ENCODE data around the gene RAB11A.

The RAB11A gene

DNA sequence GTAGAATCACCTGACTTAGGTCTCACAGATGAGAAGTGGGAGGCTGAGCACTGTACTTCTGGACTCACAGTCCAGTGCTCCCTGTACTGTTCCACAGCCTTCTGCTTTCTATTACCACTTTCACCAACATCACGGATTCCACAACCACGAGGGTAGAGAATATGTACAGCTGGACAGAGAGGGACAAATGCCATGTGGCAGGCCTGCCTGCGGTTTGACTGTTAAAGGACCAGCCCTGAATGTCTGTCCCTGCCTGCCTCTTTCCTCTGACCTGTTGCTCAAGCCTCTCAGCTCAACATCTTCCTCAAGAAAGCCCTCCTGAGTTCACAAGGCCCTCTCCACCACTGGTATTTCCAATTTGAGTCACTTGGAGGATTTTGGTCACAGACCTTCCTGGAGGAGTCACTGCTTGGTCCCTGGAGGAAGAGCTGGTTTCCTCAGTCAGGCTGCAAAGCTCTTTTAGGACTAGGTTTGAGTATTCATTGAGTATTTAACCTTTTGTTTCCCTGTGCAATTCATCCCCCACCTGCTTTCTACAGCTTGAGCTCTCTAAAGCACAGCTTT lies 49.1 kb downstream of the RAB11A start:
- DNase-seq: no peak

DNA sequence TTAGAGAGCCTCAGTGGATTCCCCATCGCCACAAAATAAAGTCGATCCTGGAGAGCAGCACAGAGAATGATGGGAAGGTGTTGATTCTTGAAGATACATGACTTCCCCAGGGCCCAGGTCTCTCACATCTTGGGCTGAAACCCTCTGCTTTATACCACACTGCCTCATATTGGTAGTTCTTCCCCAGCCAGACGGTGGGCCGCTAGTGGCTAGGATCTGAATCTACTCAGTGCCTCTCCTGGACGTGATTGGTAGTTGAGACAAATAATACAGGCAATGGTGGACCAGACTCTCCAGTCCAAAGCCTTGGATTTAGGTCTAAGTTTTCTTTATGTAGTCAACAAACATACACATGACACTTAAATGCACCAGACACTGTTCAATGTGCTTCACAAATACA lies 49.7 kb downstream of the RAB11A start:
- no peak for DNase-seq

DNA sequence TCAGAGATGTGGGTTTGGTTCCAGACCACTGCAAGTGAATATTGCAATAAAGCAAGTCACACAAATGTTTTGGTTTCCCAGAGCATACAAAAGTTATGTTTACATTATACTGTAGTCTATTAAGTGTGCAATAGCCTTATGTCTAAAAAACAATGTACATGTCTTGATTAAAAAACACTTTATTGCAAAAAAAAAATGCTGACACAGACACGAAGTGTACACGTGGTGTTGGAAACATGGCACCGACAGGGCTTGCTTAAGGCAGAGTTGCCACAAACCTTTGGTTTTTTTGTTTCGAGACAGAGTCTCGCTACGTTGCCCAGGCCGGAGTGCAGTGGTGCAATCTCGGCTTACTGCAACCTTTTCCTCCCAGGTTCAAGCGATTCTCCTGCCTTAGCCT lies 50.1 kb downstream of the RAB11A start:
- no peak for DNase-seq

DNA sequence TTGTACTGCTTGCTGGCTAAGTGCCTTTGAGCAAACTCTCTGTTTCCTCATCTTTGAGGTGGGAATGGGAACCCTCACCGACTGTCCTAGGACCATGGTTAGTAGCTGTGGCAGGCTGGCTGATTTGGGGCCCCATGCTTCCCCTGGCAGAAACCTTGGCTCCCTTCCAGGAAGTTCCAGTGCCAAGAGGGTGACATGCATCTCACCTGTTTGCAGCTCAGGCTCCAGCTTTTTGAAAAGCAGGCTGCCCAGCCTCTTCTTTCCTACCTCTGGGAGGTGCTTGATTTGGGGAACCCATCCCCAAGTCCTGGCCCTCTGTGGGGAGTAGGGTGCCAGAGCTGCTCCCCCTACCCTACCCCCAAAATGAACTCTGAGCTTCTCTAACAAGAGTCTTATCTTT lies 50.8 kb downstream of the RAB11A start:
- no peak for DNase-seq

DNA sequence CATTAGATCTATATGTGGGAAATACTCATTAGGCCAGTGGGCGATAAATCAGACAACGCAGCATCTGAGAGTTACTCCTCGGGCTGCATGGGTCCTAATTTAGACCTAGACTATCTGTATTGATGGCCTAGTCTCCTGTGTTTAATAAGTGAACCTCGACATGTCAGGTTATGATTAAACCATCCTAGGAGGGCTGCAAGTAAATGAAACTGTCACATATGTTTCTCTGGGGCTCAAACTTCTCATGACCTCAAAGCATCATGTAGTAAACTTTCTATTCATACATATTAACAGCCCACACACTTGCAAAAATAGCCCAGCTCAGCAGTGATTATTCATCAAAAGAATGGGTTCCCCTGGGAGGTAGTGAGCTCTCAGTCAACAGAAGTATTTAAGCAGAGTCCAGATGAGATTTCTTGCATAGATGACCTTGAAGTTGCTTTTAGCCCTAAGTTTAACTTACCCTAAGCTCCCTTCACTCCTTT lies 51.6 kb downstream of the RAB11A start:
- DNase-seq: no peak

DNA sequence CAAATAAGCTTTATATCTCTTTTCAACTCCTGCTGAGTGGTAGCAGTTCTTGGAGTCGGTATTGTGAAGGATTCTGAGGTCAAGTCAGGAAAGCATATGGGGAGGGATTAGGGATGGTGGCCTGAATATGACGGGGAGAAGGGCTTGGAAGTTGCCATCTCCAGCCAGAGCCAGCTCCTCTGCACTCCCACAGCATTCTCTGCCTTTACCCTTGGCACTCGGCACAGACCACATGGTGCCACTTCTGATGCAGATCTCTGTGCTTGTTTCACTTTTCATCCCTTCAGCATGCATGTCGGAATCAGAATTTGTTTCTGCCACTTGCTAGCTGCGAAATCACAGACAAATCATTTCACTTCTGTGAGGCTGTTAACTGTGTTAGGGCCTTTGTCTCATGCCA lies 52.5 kb downstream of the RAB11A start:
- no peak for DNase-seq

DNA sequence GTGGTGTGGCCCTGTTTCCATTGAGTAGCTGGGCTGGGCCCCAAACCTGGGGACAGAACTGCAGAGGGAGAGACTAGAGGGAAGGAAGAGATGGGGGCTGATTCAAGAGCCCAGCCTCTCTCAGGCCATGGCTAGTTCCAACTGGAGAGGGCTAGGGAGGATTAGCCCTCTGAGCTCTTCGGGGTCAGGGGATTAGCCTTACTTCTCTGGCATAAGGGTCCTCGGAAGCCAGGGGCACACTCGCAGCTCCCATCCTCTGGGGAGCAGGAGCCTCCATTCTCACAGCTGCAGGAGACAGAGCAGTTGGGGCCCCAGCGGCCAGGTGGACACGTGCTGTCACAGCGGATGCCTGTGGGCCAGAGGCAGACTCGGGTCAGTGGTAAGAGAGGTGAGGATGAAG lies 53.3 kb downstream of the RAB11A start:
- no peak for DNase-seq

DNA sequence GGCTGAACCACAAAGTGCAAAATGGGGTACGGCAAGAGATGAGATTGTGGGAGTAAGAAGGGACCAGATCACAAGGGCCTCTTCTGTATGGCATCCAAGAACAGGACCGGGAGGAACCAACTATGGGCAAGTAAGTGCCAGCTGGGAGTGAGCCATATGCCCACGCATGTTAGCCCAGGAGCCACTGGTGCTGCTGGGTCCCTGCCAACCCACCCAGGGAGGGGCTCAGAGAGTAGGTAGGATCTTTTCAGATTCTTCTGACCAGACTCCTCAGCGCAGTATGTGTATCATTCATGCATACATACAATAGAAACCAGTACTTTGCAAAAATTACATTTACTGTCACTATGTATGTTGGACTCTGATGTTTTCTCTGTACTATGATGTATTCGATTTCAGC lies 54.0 kb downstream of the RAB11A start:
- no peak for DNase-seq

DNA sequence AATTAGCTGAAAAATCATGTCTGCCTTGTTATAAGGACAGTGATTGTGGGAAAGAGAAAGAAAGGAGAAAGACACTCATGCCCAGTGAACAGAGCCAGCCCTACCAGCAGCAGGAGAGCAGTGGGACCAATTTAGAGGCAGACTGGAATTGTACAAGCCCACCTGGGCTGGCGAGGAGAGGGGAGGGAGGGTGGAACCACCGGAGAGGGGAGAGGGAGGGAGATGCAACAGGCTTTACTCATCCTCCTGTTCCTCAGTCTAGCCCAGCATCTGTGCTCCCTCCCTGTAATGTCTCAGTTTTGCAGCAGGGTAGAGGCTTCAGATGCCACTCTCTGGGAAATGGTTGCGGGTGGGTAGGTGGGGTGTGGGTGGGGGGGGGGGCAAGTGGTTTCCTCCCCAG lies 54.7 kb downstream of the RAB11A start:
- no peak for DNase-seq

DNA sequence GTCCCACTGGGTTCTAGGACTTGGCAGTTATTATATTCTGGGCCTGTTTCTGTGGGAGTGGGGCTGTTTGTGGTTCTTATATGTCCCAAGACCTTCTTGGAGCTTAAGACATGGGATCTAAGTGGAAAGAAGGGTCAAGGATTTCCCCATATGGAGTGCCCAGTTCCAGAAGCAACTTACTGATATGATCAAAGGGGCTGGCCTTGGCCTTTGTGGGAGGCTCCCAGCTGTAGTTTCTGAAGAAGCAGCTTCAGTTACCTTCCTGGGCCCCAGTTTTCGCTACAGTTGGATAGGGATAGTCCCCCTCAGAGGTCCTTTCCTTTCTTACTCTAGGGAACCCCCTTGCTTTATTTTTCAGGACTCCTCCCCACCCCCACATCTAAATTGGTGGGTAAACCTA lies 56.0 kb downstream of the RAB11A start:
- no peak for DNase-seq

DNA sequence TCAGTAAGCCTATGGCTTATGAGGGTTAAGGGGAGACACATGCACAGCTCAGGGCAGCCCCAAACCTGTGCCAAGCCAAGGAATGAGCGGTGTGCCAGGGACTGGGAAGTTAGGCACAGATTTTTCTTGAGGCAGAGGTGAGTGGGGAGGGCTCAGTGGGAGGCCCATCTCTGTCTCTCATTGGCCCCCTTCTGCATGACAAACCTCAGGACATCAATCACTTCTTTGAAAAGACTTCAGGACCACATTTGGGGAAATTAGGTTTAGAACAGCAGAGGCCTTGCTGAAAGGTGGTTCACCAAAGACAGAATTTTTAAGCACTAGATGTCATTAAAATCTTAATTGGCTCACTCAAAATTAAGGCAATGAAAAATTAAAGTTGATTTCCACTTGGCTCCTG lies 57.2 kb downstream of the RAB11A start:
- no peak for DNase-seq

DNA sequence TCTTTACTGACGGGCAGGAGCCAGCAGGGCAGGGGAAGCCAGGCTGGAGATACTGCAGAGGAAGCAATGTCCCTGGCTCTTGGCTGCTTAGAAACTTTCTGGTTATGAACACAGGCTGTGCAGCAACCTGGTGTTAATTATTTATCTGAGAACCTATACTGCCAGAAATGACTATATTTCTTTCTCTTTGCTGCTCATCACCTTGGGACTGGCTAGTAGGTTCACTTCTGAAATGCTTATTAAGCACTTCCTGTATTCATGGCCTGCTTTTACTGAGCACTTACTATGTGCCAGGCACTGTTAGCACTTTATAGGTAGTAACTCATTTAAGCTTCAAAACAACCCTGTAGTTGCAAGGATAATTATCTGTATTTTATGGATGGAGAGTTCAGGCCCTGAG lies 57.6 kb downstream of the RAB11A start:
- DNase-seq: no peak

DNA sequence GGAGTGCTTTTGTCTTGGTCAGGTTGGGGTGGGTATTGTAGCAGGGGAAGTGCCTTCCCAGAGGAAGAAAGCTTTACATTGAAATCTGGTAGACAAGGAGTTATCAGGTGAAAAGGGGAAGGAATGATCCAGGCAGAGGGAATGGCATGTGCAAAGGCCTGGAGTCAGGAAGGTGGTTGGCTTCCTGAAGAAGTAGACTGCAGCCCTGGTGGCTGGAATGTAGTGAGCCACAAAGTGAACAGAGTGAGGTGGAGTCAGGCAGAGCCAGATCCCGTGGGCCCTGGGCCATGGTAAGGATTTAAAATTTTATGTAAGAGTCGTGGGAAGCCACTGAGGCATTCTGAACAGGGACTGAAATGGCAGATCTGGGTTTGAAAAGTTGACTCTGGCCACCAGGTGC lies 58.3 kb downstream of the RAB11A start:
- no peak for DNase-seq

DNA sequence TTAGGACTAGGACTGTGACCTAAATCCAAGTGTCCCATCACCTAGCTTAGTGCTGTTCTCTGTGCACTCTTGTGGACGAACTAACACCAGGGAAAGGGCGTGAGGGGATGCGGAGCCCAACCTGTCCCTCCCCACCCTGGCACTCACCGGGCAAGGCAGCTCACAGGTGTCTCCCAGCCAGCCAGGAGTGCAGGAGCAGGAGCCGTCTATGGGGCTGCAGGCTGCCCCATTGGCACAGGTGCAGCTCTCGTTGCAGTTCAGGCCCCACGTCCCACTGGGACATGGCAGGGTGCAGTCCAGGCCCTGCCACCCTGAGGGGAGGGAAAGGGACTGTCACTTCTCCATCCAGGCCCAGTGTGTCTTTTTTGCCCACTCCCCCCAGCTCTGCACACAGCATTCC lies 60.3 kb downstream of the RAB11A start:
- no peak for DNase-seq

DNA sequence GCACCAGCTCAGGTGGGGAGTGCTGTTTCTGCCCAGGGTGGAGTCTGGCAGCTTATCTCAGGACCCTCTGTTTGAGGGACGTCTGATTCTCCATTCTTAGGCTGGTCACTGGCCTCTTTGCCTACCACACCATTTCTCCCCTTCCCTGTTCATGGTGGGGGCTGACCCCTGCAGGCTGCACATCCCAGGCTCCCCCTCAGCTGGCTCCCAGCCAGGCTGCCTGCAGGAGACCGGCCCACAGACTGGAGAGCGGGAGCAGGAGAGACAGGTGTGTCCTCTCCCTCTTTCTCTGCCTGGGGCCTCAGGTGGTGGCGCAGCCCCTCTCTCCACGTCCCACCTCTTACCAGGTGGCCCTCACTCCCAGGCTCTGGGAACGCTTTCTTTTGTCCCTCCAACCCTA lies 60.8 kb downstream of the RAB11A start:
- DNase-seq: no peak

DNA sequence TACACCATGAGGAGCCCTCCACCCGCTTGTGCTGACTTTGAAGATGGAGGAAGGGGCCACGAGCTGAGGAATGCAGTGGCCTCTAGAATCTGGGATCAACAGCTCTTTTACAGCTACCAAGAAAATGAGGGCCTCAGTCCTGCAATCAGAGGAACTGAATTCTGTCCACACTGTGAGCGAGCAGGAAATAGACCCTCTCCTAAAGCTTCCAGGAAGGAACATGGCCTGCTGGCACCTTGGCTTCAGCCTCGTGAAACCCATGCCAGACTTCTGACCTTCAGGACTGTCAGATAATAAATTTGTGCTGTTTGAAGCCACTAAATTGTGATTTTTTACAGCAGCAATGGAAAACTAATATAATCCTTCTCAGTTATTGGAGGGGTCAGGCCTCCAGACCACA lies 61.9 kb downstream of the RAB11A start:
- DNase-seq: no peak

DNA sequence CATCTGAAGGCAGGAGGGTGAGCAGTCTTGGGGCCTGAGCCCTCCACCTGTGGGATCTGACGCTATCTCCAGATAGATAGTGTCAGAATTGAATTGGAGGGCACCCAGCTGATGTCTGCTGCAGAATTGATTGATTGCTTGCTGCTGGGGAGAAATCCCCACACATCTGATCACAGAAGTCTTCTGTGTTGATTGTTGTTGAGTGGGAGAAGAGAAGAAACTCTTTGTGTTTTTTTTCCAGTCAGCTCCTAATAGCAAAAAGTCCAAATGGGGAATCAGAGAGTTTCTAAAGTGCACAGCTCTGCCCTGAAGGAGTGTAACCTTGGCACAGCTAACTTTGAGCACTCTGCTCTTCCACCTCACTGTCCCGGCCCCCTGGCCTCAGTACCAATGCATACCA lies 66.1 kb downstream of the RAB11A start:
- no peak for DNase-seq

DNA sequence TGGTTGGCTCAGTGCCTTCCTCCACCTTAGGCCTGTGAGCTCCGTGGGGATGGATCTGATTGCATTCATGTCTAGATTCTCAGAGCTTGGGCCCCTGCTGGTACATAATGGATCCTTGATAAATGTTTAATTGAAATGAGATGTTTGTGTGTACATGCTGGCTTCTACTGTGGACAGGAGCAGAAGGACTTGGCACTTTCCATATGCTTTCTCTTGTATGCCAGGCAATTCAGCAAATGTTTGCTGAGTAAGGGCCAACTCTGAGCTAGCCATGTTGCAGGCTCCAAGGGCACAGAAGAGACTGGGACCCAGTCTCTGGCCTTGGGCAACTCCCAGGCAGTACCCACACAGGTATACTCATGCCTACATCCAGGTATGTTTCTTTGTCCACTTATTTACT lies 67.0 kb downstream of the RAB11A start:
- no peak for DNase-seq

DNA sequence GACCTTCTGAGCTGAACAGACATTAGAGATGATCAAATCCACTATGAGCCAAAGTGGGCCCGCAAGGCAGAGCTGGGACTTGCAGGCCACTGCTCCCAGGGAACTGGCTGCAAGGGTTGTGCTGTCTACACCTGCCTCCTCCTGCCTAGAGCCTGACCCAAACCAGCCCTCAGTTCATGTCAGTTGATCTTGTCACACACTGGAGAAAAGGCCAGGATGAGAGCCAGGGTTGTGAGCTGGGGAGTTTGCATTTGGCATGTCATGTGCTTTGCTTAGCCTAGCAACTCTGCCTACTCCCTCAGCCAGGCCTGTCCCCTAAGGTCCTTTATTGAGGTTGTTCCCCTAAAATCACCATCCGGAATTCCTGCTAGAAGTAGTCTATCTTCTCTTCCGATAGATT lies 67.8 kb downstream of the RAB11A start:
- peak; percentile 84 for DNase-seq

DNA sequence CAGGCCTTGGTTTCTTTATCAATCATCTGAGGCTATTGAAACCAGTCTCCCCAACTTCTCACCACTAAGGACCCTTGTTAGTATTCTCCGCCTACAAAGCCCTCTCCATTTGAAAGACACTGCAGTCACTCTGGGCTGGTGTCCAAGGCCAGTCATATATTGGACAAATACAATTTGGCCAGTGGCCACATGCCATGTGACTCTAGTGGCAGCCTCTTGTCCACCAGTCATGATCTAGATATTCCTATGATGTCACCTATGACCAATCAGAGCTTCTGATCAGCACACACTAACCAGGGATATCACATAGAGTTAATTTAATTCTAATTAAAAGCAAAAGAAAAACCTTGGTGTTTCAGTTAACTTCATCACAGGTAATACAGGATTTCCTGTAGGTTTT lies 68.2 kb downstream of the RAB11A start:
- peak; percentile 84 for DNase-seq

DNA sequence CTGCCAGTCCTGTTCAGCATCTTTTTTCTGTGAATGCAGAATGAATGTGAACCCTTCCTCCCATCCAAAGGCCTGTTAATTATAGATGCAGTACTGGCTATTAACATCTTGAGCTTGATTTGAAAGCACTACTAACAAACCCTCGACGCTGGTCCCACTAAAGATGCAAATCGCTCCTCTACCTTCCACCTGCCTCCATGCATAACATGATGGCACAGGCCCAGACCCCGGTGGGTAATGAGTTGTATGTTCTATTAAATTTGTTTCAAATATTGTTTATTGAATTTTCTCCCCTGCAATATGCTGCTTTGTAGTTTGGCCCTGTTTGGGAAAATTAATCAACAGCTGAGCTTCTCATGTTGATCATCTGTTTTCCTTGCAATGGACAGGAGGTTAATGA lies 69.3 kb downstream of the RAB11A start:
- no peak for DNase-seq

DNA sequence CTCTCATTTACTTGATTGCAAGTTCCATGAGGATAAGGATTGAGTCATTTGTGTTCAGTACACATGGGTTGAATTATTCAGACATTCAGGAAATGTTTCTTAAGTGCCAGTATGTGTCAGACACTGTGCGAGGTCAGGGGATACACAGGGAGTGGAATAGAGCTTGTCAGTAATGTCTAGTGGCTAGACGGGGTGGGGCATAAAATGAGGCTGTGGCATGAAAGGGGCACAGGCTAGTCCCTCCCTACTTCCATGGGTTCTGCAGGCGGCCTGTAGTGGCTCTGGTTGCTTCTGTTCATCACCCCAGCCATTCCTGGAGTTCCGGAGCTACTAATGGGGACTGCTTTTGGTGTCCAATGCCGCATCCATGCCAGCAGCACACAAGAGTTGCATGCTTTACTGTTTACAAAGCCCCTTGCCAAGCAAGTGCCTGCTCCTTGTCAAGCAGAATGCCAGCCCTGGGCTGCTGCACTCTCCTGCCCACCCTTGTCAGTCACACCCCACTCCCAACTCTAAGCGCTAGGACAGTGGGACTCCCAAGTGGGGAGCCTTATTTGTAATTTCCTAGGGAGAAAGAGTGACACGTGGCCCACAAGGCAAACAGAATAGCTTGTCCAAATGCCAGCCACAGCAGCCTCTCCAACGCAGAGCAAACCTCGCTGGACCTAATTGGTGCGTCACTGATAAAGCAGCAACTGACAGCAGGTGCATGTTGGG lies 70.8 kb downstream of the RAB11A start:
- DNase-seq: peak; percentile 47

DNA sequence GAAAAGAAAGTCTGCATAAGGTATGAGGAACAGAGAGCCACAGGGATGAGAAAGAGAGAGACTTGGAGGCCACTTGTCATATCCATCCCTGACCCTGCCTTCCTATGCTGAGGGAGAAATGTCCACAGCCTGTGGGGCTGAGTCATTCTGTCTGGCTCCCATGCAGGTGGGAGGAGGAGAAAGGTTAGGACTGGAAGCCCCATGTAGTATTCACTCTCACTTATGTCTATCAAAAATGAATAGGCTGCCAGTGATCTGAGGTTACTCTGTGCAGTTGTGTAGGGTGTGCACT lies 71.3 kb downstream of the RAB11A start:
- DNase-seq: no peak

Measured in NCI-H2029 treated with DMSO at 0.1 percent for 48 hours (cell line).